Type B pancreatic cell (in vitro differentiated cells): ENCODE data around the gene RIPK3. TPM values are rescaled to one million over a fixed set of nuclear protein-coding genes. Genes with fewer than 3 reads are reported as not detected.

ENCODE experiments used
- DNase-seq: peaks from one replicate; pipeline ENCODE4 v3.0.0; 2021; ENCODE audit warnings: mixed read lengths; ENCODE audit not compliant: unreplicated experiment; ENCODE audit errors: extremely low spot score
- H3K27ac Mint-ChIP-seq: 2 replicates; pipeline ENCODE4 v1.8.0; 2021; ENCODE audit warnings: mild to moderate bottlenecking, mixed read lengths
- H3K27me3 Mint-ChIP-seq: 2 replicates; pipeline ENCODE4 v1.8.0; 2021; ENCODE audit warnings: mixed read lengths
- H3K36me3 Mint-ChIP-seq: 2 replicates; pipeline ENCODE4 v1.8.0; 2021; ENCODE audit warnings: mixed read lengths
- H3K4me1 Mint-ChIP-seq: one replicate; pipeline ENCODE4 v1.8.0; 2021; ENCODE audit warnings: mixed read lengths; ENCODE audit not compliant: unreplicated experiment
- H3K4me3 Mint-ChIP-seq: 2 replicates; pipeline ENCODE4 v1.8.0; 2021; ENCODE audit warnings: mild to moderate bottlenecking, mixed read lengths
- H3K9me3 Mint-ChIP-seq: 2 replicates; pipeline ENCODE4 v1.8.0; 2021; ENCODE audit warnings: mixed read lengths
- CTCF ChIP-seq: fragments of 200-600 bp; sonication (generic); conservative IDR thresholded peaks from 2 replicates; pipeline ENCODE4 v1.5.0; 2021; ENCODE audit warnings: antibody characterized with exemption, mild to moderate bottlenecking
- total RNA-seq: library from RNA; stranded (reverse); gene quantifications from 2 replicates; pipeline ENCODE4 v1.2.1, GENCODE V29; 2021; ENCODE audit warnings: low replicate concordance

RIPK3 gene
- total RNA-seq, 1 donor from 2014 or later: 5.6 TPM

DNA sequence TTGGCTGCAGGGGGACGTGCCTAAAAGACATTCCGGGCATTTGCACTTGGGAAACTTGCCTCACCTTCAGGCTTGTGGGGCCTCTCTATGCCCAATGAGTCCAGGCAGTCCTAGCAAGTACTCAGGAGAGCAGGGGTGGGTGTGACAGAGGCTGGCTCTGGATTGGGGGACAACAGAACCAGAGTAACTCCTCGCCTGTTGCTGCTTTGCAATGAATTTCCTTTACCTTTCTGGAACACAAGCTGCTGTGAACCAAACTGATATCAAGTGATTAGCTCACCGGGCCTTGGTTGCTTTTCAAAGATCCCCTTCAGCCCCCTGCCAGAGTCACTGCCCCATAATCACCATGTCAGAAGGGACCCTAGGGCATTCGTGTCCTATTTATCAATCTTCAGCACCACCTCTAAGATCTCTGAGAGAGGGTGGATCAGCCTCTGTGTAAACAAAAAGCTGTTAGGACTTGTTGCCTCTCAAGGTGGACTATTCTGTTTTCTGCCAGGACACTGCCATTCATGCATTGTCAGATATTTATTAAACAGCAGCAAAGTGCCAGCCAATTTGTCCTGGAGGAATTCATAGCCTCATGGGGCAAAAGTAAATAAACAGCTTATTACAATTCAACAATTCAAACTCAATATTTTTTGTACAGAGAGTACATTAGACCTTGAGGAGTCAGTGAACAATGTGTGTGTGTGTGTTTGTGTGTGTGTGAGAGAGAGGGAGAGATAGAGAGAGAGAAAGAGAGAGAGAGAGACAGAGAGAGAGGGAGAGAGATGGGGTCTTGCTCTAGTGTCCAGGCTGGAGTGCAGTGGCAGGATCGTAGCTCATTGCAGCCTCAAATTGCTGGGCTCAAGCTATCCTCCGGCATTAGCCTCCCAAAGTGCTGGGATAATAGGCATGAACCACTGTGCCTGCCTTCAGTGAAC lies 39.5 kb upstream of the RIPK3 start:
- no peaks in the 10 kb centered on the region for H3K9me3 Mint-ChIP-seq
- peaks cover 32% of the 10 kb centered on the region for H3K4me1 Mint-ChIP-seq
- TF ChIP-seq CTCF: no peak
- DNase-seq: no peak
- peaks cover 4% of the 10 kb centered on the region for H3K36me3 Mint-ChIP-seq
- H3K27me3 Mint-ChIP-seq: no peaks in the 10 kb centered on the region
- H3K27ac Mint-ChIP-seq: peak overlapping the region; percentile 70
- no peak overlapping the region for H3K4me3 Mint-ChIP-seq

DNA sequence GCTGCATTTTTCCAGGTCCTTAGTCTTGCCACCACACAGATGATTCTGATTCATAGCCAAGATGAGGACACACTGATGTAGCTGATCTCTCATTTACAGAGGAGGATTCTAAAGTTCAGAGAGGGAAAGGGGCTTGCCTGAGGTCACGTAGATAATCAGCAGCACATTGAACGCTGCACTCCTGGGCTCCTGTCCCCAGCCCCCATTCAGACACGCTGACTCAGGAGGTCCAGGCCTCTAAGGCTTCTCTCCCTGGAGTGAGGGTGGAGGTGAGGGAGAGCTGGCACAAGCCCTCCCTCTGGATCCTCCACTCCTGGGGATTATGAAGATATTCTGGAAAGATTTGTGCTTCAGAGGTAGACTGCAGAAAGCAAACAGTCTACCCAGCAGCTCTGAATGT lies 38.5 kb upstream of the RIPK3 start:
- no peak for DNase-seq
- peaks cover 32% of the 10 kb centered on the region for H3K4me1 Mint-ChIP-seq
- no peaks in the 10 kb centered on the region for H3K27me3 Mint-ChIP-seq
- H3K36me3 Mint-ChIP-seq: peaks cover 4% of the 10 kb centered on the region
- H3K4me3 Mint-ChIP-seq: no peak overlapping the region
- H3K9me3 Mint-ChIP-seq: no peaks in the 10 kb centered on the region
- no peak for TF ChIP-seq CTCF
- H3K27ac Mint-ChIP-seq: peak overlapping the region; percentile 70

GRCh38 chr14:24377657-24378056 lies 37.9 kb upstream of the RIPK3 start:
- no peaks in the 10 kb centered on the region for H3K27me3 Mint-ChIP-seq
- TF ChIP-seq CTCF: no peak
- peak overlapping the region; percentile 72 for H3K27ac Mint-ChIP-seq
- H3K36me3 Mint-ChIP-seq: peaks cover 4% of the 10 kb centered on the region
- H3K4me3 Mint-ChIP-seq: no peak overlapping the region
- no peaks in the 10 kb centered on the region for H3K9me3 Mint-ChIP-seq
- DNase-seq: no peak
- H3K4me1 Mint-ChIP-seq: peaks cover 32% of the 10 kb centered on the region

DNA sequence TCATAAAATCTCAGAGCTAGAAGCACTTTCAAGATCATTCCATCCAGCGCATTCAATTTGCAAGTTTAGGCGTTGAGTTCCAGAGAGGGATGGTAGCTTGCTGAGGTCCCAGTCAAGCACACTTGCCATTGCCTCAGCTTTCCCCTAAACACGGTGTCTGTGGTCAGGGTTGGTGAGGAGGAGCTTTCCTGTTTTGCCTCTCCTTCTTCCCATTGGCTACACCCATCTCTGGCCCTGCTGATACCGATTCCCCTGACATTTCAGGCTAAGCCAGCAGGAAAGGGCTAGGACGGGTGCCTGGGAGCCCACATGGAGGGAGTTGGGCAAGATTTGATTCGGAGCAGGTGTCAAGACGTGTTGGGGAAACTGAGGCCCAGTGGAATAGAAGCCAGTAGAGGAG lies 37.3 kb upstream of the RIPK3 start:
- Mint-ChIP-seq H3K36me3 (peaks cover 4% of the 10 kb centered on the region), H3K4me3 (no peak overlapping the region), H3K27me3 (no peaks in the 10 kb centered on the region), H3K27ac (peak overlapping the region; percentile 31), H3K4me1 (peaks cover 32% of the 10 kb centered on the region), H3K9me3 (no peaks in the 10 kb centered on the region)
- TF ChIP-seq CTCF: no peak
- no peak for DNase-seq

- H3K27ac Mint-ChIP-seq: no peak overlapping the region
- H3K9me3 Mint-ChIP-seq: no peaks in the 10 kb centered on the region
- no peak overlapping the region for H3K4me3 Mint-ChIP-seq
- peaks cover 29% of the 10 kb centered on the region for H3K4me1 Mint-ChIP-seq
- DNase-seq: no peak
- H3K27me3 Mint-ChIP-seq: no peaks in the 10 kb centered on the region
- H3K36me3 Mint-ChIP-seq: peaks cover 4% of the 10 kb centered on the region
- no peak for TF ChIP-seq CTCF
Measured at GRCh38 chr14:24376448-24377070, 36.8 kb upstream of the RIPK3 start.
